Ovary (tissue), 9 donors: Measurements from ENCODE around the gene RBM48. TPM values are rescaled to one million over a fixed set of nuclear protein-coding genes. Genes with fewer than 3 reads are reported as not detected.

Source experiments
- DNase-seq, 5 donors: peaks; one replicate each; pipeline ENCODE4 v3.0.0-alpha.2; 2019 to 2020
- H3K27ac ChIP-seq, 2 donors: fragments of 200-600 bp; one replicate each; pipeline versions ENCODE4 v1.5.1 to v1.8.0; 2019 to 2022
- H3K27me3 ChIP-seq: fragments of 200-600 bp; one replicate; pipeline ENCODE4 v1.8.0; 2022
- H3K36me3 ChIP-seq: fragments of 200-600 bp; sonication (generic); one replicate; pipeline ENCODE4 v1.5.1; 2019
- H3K4me1 ChIP-seq: one replicate; pipeline ENCODE4 v1.8.1; 2013; ENCODE audit warnings: mild to moderate bottlenecking, moderate library complexity; ENCODE audit not compliant: insufficient read depth
- H3K4me3 ChIP-seq: fragments of 200-600 bp; sonication (generic); one replicate; pipeline ENCODE4 v1.5.1; 2017
- H3K9me3 ChIP-seq, 2 donors: fragments of 200-600 bp in 1 of 2; sonication (generic) in 1 of 2; one replicate each; pipeline versions ENCODE4 v1.5.1 to v1.8.1; 2013 to 2019; ENCODE audit warnings: mild to moderate bottlenecking in 1 of 2, moderate library complexity in 1 of 2
- EP300 ChIP-seq: sonication (generic); formaldehyde crosslinking; IDR thresholded peaks from one replicate; pipeline ENCODE4 v1.6.1; 2017; ENCODE audit warnings: antibody characterized with exemption
- POLR2A ChIP-seq: fragments of 450-650 bp; IDR thresholded peaks from one replicate; pipeline ENCODE4 v1.6.1; 2017; ENCODE audit warnings: antibody characterized with exemption, mild to moderate bottlenecking, moderate library complexity
- WGBS, 3 donors: extraction: QIAGEN DNeasy Blood & Tissue Kit in 1 of 3; methylation state at CpG; one replicate each; pipeline versions ENCODE4 v1.1.5 to v1.1.7; 2013 to 2017; 5-methylcytosine and 5-hydroxymethylcytosine counted together
- intact Hi-C, 4 donors: fragments of 100-400 bp; cut with DNase I; formaldehyde crosslinking; loops; one replicate each; pipeline versions ENCODE4 v1.11.0 to v1.15.1; 2022 to 2023
- polyA plus RNA-seq, 2 donors: library from polyadenylated mRNA; stranded (reverse); fragments of 200-250 nt in 1 of 2; fragments of 350-450 nt in 1 of 2; fragmentation: Illumina TruSeq in 1 of 2; extraction: RNeasy Lipid Tissue Mini Kit (QIAGEN cat#74804) in 1 of 2; gene quantifications; one replicate each; pipeline ENCODE4 v1.2.3, GENCODE V29; 2013 to 2014
- total RNA-seq, 7 donors: library from RNA; depleted of rRNA in 2 of 7; stranded (reverse); fragments of >200 nt in 2 of 7; fragmentation: NEBNext Ultra II Directional in 3 of 7; extraction: Animal tissue kit (Norgen Biotek cat#: 25700) in 3 of 7; gene quantifications; one replicate each; pipeline versions ENCODE4 v1.1.0 to v1.2.4, GENCODE V29; 2016 to 2023
- TF ChIP-seq, protein P1 (sequence below), 3 donors: fragments of 450-650 bp in 2 of 3; fragments of 200-600 bp in 1 of 3; IDR thresholded peaks; one replicate each; pipeline versions ENCODE4 v1.5.1 to v1.8.0; 2016 to 2022; ENCODE audit warnings: antibody characterized with exemption in 3 of 3, mild to moderate bottlenecking in 1 of 3
- donor health status: DM: no; HTN: no; CAD: no; lungs with moderate emphysema.
- donor health status: DM: no; HTN: no; CAD: no.
- donor health status: Bipolar disorder and iron deficiency.
- donor health status: DM: yes; HTN: yes; CAD: no.
- donor health status: DM: no; HTN: no; CAD: no.
- donor health status: DM: yes; HTN: yes; CAD: no.

Gene RBM48
- total and polyA plus RNA-seq, 9 donors = 7.5 to 24.4 (median 13.6) TPM

DNA sequence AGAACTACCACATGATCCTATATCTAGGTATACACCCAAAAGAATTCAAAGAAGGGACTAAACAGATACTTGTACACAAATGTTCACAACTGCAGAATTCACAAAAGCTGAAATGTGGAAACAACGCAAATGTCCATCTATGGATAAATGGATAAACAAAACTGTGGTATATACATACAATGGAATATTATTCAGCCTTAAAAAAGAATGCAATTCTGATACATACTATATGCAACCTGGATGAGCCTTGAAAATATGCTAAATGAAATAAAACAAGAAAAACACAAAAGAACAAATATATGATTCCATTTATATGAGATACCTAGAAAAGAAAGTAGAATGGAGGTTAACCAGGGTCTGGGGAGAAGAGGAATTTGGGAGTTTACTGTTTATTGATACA is 54.4 kb downstream of the RBM48 start:
- intact Hi-C loops = no loop called here
- Histone ChIP-seq H3K9me3 (no peaks in the 10 kb centered on the region), H3K27ac (no peak overlapping the region), H3K27me3 (no peaks in the 10 kb centered on the region), H3K4me1 (peaks cover 4% of the 10 kb centered on the region), H3K36me3 (no peaks in the 10 kb centered on the region), H3K4me3 (no peak overlapping the region)
- no peak for DNase-seq
- WGBS, 3 donors = 96 to 100% (median 98%) methylated on average over 1 of the region's 1 CpG
- TF ChIP-seq, protein P1, sequence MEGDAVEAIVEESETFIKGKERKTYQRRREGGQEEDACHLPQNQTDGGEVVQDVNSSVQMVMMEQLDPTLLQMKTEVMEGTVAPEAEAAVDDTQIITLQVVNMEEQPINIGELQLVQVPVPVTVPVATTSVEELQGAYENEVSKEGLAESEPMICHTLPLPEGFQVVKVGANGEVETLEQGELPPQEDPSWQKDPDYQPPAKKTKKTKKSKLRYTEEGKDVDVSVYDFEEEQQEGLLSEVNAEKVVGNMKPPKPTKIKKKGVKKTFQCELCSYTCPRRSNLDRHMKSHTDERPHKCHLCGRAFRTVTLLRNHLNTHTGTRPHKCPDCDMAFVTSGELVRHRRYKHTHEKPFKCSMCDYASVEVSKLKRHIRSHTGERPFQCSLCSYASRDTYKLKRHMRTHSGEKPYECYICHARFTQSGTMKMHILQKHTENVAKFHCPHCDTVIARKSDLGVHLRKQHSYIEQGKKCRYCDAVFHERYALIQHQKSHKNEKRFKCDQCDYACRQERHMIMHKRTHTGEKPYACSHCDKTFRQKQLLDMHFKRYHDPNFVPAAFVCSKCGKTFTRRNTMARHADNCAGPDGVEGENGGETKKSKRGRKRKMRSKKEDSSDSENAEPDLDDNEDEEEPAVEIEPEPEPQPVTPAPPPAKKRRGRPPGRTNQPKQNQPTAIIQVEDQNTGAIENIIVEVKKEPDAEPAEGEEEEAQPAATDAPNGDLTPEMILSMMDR (IDR thresholded peaks at IDR 0.05) = no peak
- TF ChIP-seq EP300 (no peak), POLR2A (no peak)

DNA sequence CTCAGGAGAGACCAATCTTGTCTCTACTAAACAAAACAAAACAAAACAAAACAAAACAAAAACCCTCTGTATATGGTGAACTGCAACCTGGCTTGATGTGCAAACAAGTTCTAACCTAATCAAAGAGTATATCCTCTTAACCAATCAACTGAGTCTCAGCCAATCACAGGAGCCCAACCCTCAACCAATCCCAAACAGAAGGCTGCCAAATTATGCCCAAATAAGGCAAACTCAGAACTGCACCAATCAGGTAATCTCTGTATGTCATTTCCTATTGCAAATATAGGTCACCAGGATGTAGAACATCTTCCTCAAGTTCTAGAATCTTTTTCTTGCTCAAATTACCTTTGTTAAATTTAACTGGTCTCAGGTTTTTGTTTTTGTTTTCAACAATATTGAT is 56.4 kb downstream of the RBM48 start:
- no peak for DNase-seq
- Histone ChIP-seq H3K4me1 (peaks cover 13% of the 10 kb centered on the region), H3K36me3 (no peaks in the 10 kb centered on the region), H3K27ac (no peak overlapping the region), H3K27me3 (no peaks in the 10 kb centered on the region), H3K4me3 (no peak overlapping the region), H3K9me3 (no peaks in the 10 kb centered on the region)
- no peak for TF ChIP-seq POLR2A
- TF ChIP-seq EP300 = no peak
- TF ChIP-seq, protein P1 (IDR thresholded peaks at IDR 0.05) = no peak
- intact Hi-C loops = no loop called here

DNA sequence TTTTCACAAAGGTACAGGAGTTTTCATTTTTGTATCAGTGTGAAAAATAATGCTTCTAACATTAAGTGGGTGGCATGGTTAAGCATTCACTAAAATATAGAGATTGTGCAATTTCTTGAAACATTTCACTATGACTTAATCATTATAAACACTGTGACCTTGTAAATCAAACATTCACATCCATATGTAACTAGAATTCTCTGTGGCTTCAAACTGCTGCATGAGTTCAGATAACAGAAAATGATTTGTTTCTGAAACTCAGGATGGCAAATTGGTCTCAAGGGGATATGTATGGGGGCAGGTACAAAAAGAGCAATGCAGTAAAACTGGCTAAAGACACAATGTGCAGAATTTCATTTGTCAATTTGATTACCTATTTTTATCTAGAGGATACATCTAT is 57.8 kb downstream of the RBM48 start:
- Histone ChIP-seq H3K27me3 (no peaks in the 10 kb centered on the region), H3K9me3 (no peaks in the 10 kb centered on the region), H3K4me1 (peaks cover 13% of the 10 kb centered on the region), H3K27ac (no peak overlapping the region), H3K4me3 (no peak overlapping the region), H3K36me3 (no peaks in the 10 kb centered on the region)
- intact Hi-C loops = no loop called here
- no peak for DNase-seq
- TF ChIP-seq, protein P1 (IDR thresholded peaks at IDR 0.05) = no peak
- no peak for TF ChIP-seq EP300
- TF ChIP-seq POLR2A = no peak

DNA sequence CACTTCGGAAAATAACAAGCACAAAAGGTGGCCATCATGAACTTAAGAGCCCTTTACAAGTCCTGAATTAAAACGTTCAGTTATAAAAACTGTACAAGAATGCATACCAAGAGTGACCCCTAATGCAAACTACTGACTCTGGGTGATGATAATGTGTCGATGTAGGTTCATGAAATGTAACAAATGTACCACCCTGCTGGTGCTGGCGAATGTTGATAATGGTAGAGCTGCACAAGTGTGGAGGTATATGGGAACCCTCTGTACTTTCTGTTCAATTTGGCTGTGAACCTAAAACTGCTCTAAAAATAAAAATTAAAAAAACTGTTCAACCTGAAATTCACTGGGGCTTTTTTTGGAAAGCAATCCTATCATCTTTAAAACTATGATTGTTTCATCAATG is 58.2 kb downstream of the RBM48 start:
- DNase-seq = no peak
- Histone ChIP-seq H3K27ac (no peak overlapping the region), H3K9me3 (no peaks in the 10 kb centered on the region), H3K4me1 (peaks cover 13% of the 10 kb centered on the region), H3K27me3 (no peaks in the 10 kb centered on the region), H3K36me3 (no peaks in the 10 kb centered on the region), H3K4me3 (no peak overlapping the region)
- TF ChIP-seq EP300 (no peak), POLR2A (no peak)
- TF ChIP-seq, protein P1 (IDR thresholded peaks at IDR 0.05) = no peak
- WGBS, 3 donors = 19 to 38% (median 21%) methylated on average over 4 of the region's 4 CpGs
- intact Hi-C loops = no loop called here

Other genes starting within 250 kb of the RBM48 start
- gene GATAD1, start 81.3 kb upstream of the RBM48 start, total RNA-seq = 10 to 100 TPM; 30.8 to 59.1 (median 40.7) TPM
- gene GATAD1, start 81.3 kb upstream of the RBM48 start, polyA plus RNA-seq = 10 to 100 TPM; 31.3 to 39.7 TPM
- not detected for gene ERVW-1, start 50.8 kb upstream of the RBM48 start, total RNA-seq
- under 1 TPM in 1 of 2 donors, not detected in 1; 0.06 TPM for gene ERVW-1, start 50.8 kb upstream of the RBM48 start, polyA plus RNA-seq
- gene PEX1, start 275 bp upstream of the RBM48 start, total RNA-seq = 10 to 100 TPM; 14.5 to 21.4 (median 19.8) TPM
- gene PEX1, start 275 bp upstream of the RBM48 start, polyA plus RNA-seq = 10 to 100 TPM; 11.9 to 17.3 TPM
- 10 to 100 TPM; 18.8 to 28.1 (median 23.5) TPM for gene FAM133B, start 61.6 kb downstream of the RBM48 start, total RNA-seq
- gene FAM133B, start 61.6 kb downstream of the RBM48 start, polyA plus RNA-seq = 10 to 100 TPM; 17.3 to 21.2 TPM